Measurements from ENCODE around the gene HOXB5.

HOXB5 gene

GRCh38 chr17:48639982-48640857 is 46.6 kb upstream of the HOXB5 start:
- no peak overlapping the region for H3K27ac ChIP-seq
- H3K36me3 ChIP-seq, result no peaks in the 10 kb centered on the region
- DNase-seq, result no peak
- peaks cover 98% of the 10 kb centered on the region for H3K27me3 ChIP-seq (ENCODE audit: insufficient read depth, low read depth, severe bottlenecking)
- H3K4me3 ChIP-seq (ENCODE audit: low read depth, low read length), result no peak overlapping the region
- peaks cover 4% of the 10 kb centered on the region for H3K9me3 ChIP-seq (ENCODE audit: severe bottlenecking)
- TF ChIP-seq, protein P1, sequence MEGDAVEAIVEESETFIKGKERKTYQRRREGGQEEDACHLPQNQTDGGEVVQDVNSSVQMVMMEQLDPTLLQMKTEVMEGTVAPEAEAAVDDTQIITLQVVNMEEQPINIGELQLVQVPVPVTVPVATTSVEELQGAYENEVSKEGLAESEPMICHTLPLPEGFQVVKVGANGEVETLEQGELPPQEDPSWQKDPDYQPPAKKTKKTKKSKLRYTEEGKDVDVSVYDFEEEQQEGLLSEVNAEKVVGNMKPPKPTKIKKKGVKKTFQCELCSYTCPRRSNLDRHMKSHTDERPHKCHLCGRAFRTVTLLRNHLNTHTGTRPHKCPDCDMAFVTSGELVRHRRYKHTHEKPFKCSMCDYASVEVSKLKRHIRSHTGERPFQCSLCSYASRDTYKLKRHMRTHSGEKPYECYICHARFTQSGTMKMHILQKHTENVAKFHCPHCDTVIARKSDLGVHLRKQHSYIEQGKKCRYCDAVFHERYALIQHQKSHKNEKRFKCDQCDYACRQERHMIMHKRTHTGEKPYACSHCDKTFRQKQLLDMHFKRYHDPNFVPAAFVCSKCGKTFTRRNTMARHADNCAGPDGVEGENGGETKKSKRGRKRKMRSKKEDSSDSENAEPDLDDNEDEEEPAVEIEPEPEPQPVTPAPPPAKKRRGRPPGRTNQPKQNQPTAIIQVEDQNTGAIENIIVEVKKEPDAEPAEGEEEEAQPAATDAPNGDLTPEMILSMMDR (IDR thresholded peaks at IDR 0.05; ENCODE audit: low read depth, low read length), result no peak

GRCh38 chr17:48639136-48639535 is 45.6 kb upstream of the HOXB5 start:
- H3K36me3 ChIP-seq, result no peaks in the 10 kb centered on the region
- peaks cover 7% of the 10 kb centered on the region for H3K9me3 ChIP-seq (ENCODE audit: severe bottlenecking)
- H3K27me3 ChIP-seq (ENCODE audit: insufficient read depth, low read depth, severe bottlenecking), result peaks cover 98% of the 10 kb centered on the region
- H3K4me3 ChIP-seq (ENCODE audit: low read depth, low read length), result no peak overlapping the region
- no peak for DNase-seq
- TF ChIP-seq, protein P1 (IDR thresholded peaks at IDR 0.05; ENCODE audit: low read depth, low read length), result no peak
- no peak overlapping the region for H3K27ac ChIP-seq

DNA sequence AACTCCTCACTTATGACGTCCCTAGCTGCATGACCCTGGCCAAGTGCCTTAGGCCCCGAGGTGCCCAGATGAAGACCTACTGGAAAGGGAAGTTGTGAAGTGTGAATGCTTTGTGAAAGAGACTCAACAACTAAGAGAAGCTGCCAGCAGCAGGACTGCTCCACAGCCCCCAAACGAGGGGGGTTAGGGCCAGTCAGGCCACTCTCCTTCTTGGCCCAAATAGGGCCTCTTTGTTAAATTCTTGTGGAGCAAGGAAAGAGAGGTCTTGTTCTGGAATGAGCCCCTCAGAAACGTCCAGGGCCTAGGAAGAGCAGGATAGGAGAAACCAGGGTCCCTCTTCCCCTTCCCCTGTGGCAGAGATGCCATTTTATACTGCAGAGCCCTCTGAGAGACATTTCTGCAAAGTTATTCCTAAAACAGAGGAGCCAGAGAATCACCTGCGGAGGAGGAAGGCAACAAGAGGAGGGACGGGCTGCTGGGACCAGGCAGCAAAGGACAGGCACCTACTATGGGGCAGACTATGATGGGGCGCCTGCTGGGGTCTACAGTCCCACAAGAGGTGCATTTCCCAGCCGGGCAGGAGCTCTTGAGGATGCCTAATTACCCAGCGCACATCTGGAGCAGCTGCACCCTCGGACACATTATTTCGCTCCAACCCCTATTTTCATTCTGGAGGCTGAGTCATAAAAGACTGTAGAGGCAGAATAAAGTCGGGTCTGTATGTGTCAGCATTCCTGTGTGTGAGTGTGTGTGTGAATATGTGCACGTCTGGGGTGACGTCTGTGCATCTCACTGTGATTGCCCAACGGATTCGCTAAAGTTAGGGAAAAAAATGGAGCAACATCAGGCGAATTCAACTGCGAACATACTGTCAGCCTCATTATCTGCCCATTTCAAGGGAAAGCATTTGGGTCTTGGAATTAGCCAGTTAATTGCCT is 44.0 kb upstream of the HOXB5 start:
- Histone ChIP-seq H3K4me3 (ENCODE audit: low read depth, low read length) (no peak overlapping the region), H3K9me3 (ENCODE audit: severe bottlenecking) (peaks cover 21% of the 10 kb centered on the region), H3K27ac (no peak overlapping the region), H3K27me3 (ENCODE audit: insufficient read depth, low read depth, severe bottlenecking) (peaks cover 98% of the 10 kb centered on the region), H3K36me3 (no peaks in the 10 kb centered on the region)
- no peak for DNase-seq
- TF ChIP-seq, protein P1 (IDR thresholded peaks at IDR 0.05; ENCODE audit: low read depth, low read length), result no peak

DNA sequence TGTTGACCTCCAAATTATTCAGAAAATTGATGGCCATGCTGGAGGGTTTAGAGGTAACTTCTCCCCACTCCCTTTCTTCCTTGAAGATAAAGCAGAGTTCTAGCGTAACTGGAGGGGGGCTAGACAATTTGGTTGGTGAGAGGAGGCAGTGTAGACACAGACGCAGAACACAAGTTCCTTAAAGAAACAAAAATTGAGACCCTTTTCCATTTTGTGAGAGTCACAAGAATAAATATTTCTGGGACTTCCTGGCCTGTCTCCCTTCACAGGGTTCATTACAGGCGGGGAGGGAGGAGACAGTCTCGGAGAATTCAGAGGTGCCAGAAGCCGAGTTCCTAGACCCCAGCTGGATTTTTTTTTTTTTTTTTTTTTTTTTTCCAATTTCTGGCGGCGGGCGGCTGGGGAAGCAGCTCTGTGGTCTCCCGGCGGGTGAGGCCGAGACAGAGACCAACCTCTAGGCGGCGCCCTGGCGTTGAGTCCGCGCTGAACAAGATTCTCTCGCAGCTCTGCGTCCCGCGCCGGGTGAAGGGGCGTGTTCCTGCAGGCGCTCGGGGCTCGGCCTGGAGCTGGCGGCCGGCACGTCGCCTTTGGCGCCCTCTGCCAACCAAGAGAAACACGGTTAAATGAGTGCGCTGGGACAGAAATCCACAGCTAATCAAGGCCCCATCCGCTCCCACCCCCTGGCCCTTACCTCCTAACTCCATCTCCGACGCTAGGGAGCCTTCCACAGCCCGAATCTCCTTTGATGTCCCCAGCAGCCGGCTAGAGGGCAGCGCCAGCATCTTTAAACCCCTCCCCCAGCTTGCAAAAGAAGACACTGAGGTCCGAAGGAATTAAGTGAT is 42.8 kb upstream of the HOXB5 start:
- DNase-seq, result peak; percentile 97
- Histone ChIP-seq H3K36me3 (no peaks in the 10 kb centered on the region), H3K9me3 (ENCODE audit: severe bottlenecking) (peaks cover 18% of the 10 kb centered on the region), H3K27ac (no peak overlapping the region), H3K4me3 (ENCODE audit: low read depth, low read length) (peak overlapping the region; percentile 4), H3K27me3 (ENCODE audit: insufficient read depth, low read depth, severe bottlenecking) (peaks cover 98% of the 10 kb centered on the region)
- TF ChIP-seq, protein P1 (IDR thresholded peaks at IDR 0.05; ENCODE audit: low read depth, low read length), result peak; percentile 87

- H3K27ac ChIP-seq, result no peak overlapping the region
- TF ChIP-seq, protein P1 (IDR thresholded peaks at IDR 0.05; ENCODE audit: low read depth, low read length), result no peak
- H3K27me3 ChIP-seq (ENCODE audit: insufficient read depth, low read depth, severe bottlenecking), result peaks cover 98% of the 10 kb centered on the region
- no peak overlapping the region for H3K4me3 ChIP-seq (ENCODE audit: low read depth, low read length)
- no peak for DNase-seq
- no peaks in the 10 kb centered on the region for H3K36me3 ChIP-seq
- peaks cover 18% of the 10 kb centered on the region for H3K9me3 ChIP-seq (ENCODE audit: severe bottlenecking)
These were observed 41.1 kb upstream of the HOXB5 start for GRCh38 chr17:48634493-48635208.

Measured in WERI-Rb-1 (cell line).